DOHH2 (cell line): ENCODE data around the gene MGLL.

Source experiments
- EZH2phosphoT487 ChIP-seq: fragments of 200-600 bp; sonication (generic); IDR thresholded peaks from 2 replicates; pipeline ENCODE4 v1.6.1; 2017; ENCODE audit warnings: borderline replicate concordance, mild to moderate bottlenecking, antibody characterized with exemption, low read length, moderate library complexity, mixed read lengths
- TF ChIP-seq, protein P1 (sequence below): fragments of 200-600 bp; sonication (generic); IDR thresholded peaks from one replicate; pipeline ENCODE4 v1.5.1; 2014; ENCODE audit warnings: antibody characterized with exemption, mild to moderate bottlenecking, low read depth, low read length; ENCODE audit not compliant: poor library complexity, severe bottlenecking

DNA sequence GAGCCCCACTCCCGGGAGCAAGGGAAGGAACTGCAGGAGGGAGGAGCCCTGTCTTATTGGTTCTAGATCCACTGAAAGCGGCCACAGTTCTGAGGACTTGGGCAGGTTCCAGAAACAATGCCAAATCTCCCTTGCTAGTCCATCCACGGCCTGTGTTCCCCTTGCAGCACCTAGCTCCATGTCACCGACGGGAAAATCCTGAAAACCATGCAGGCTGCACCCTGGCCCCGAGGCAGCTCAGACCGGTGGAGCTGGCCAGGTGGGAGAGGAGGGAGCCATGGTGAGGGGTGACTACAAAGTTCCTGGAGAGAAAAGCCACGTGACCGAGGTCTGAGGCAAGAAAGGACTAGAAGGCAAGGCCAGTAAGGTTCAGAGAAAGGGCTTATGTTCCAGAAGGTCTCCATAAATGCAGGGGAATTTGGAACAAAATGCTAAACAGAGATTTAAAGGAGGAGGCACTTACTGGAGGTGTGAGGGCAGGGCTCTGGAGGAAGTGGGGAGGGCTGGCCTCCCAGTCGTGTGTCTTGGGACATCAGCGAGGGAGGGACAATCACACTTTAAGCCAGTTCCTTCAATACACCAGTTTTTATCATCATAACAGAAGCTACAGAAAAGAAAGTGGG, 5.4 kb downstream of the MGLL start:
- TF ChIP-seq, protein P1, sequence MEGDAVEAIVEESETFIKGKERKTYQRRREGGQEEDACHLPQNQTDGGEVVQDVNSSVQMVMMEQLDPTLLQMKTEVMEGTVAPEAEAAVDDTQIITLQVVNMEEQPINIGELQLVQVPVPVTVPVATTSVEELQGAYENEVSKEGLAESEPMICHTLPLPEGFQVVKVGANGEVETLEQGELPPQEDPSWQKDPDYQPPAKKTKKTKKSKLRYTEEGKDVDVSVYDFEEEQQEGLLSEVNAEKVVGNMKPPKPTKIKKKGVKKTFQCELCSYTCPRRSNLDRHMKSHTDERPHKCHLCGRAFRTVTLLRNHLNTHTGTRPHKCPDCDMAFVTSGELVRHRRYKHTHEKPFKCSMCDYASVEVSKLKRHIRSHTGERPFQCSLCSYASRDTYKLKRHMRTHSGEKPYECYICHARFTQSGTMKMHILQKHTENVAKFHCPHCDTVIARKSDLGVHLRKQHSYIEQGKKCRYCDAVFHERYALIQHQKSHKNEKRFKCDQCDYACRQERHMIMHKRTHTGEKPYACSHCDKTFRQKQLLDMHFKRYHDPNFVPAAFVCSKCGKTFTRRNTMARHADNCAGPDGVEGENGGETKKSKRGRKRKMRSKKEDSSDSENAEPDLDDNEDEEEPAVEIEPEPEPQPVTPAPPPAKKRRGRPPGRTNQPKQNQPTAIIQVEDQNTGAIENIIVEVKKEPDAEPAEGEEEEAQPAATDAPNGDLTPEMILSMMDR = no peak
- no peak for TF ChIP-seq EZH2phosphoT487
